CD4-positive, alpha-beta T cell treated with Interleukin-17A for 1 hour (primary cell): ENCODE data around the gene IL10RB.

Experiments
- DNase-seq: peaks from one replicate; pipeline ENCODE4 v3.0.0-alpha.2; 2020

IL10RB gene

GRCh38 chr21:33339135-33339534 lies 73.0 kb downstream of the IL10RB start:
- DNase-seq, result no peak

GRCh38 chr21:33339918-33340317 lies 73.8 kb downstream of the IL10RB start:
- DNase-seq, result no peak

GRCh38 chr21:33345751-33346238 lies 79.6 kb downstream of the IL10RB start:
- DNase-seq, result no peak
